ENCODE measurements around the gene TRIM8. TPM values are rescaled to one million over a fixed set of nuclear protein-coding genes. Genes with fewer than 3 reads are reported as not detected.

TRIM8 gene
- total and polyA plus RNA-seq, 9 of the 15 experiments (the other 6 are each of a cell fraction or from before 2014, with no cell fraction given): 1.7 to 26.0 (median 9.1) TPM

- TF ChIP-seq UBTF (IDR thresholded peaks at IDR 0.05; ENCODE audit: borderline replicate concordance in 1 of 2, low read depth in 2 of 2, low read length in 2 of 2): 0 out of 4 replicates have a peak, but pooled peaks of 1 of the 2 experiments have one; percentile 47
- TF ChIP-seq TFAP4 (CRISPR knock-in tag; IDR thresholded peaks at IDR 0.05; ENCODE audit: borderline replicate concordance): peak; percentile 96
- TF ChIP-seq, protein P1, sequence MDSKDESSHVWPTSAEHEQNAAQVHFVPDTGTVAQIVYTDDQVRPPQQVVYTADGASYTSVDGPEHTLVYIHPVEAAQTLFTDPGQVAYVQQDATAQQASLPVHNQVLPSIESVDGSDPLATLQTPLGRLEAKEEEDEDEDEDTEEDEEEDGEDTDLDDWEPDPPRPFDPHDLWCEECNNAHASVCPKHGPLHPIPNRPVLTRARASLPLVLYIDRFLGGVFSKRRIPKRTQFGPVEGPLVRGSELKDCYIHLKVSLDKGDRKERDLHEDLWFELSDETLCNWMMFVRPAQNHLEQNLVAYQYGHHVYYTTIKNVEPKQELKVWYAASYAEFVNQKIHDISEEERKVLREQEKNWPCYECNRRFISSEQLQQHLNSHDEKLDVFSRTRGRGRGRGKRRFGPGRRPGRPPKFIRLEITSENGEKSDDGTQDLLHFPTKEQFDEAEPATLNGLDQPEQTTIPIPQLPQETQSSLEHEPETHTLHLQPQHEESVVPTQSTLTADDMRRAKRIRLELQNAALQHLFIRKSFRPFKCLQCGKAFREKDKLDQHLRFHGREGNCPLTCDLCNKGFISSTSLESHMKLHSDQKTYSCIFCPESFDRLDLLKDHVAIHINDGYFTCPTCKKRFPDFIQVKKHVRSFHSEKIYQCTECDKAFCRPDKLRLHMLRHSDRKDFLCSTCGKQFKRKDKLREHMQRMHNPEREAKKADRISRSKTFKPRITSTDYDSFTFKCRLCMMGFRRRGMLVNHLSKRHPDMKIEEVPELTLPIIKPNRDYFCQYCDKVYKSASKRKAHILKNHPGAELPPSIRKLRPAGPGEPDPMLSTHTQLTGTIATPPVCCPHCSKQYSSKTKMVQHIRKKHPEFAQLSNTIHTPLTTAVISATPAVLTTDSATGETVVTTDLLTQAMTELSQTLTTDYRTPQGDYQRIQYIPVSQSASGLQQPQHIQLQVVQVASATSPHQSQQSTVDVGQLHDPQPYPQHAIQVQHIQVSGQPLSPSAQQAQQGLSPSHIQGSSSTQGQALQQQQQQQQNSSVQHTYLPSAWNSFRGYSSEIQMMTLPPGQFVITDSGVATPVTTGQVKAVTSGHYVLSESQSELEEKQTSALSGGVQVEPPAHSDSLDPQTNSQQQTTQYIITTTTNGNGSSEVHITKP (IDR thresholded peaks at IDR 0.05; ENCODE audit: partially characterized antibody): peak; percentile 22
- TF ChIP-seq, protein P2, sequence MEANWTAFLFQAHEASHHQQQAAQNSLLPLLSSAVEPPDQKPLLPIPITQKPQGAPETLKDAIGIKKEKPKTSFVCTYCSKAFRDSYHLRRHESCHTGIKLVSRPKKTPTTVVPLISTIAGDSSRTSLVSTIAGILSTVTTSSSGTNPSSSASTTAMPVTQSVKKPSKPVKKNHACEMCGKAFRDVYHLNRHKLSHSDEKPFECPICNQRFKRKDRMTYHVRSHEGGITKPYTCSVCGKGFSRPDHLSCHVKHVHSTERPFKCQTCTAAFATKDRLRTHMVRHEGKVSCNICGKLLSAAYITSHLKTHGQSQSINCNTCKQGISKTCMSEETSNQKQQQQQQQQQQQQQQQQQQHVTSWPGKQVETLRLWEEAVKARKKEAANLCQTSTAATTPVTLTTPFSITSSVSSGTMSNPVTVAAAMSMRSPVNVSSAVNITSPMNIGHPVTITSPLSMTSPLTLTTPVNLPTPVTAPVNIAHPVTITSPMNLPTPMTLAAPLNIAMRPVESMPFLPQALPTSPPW (CRISPR knock-in tag; IDR thresholded peaks at IDR 0.05): peak; percentile 68
- TF ChIP-seq PRMT5 (CRISPR knock-in tag; IDR thresholded peaks at IDR 0.05): no peak
- peak; percentile 83 for TF ChIP-seq CBFA2T2 (conservative IDR thresholded peaks at IDR 0.05)
- TF ChIP-seq MAZ (CRISPR knock-in tag; conservative IDR thresholded peaks at IDR 0.05 in 1 of 2, IDR thresholded peaks at IDR 0.05 in 1 of 2): peak; percentile 48 to 73; a peak in 3 of 4 replicates
- TF ChIP-seq E2F3 (CRISPR knock-in tag; IDR thresholded peaks at IDR 0.05): no peak
- TF ChIP-seq TAF9B (IDR thresholded peaks at IDR 0.05; ENCODE audit: partially characterized antibody): peak; percentile 97
- no peak for TF ChIP-seq RBM17 (IDR thresholded peaks at IDR 0.05; ENCODE audit: borderline replicate concordance, low read depth, low read length)
- no peak for TF ChIP-seq RB1 (IDR thresholded peaks at IDR 0.05; ENCODE audit: low read depth)
- peak; percentile 82; the same call in 1 of the 2 replicates for TF ChIP-seq MYNN (IDR thresholded peaks at IDR 0.05)
- no peak for TF ChIP-seq MYNN (CRISPR knock-in tag; IDR thresholded peaks at IDR 0.05)
- TF ChIP-seq TCF7L2 (IDR thresholded peaks at IDR 0.05; ENCODE audit: low read depth, low read length): peak; percentile 73; the same call in 1 of the 2 replicates
- peak; percentile 26 to 34; a peak in 2 of 4 replicates for TF ChIP-seq TRIM24 (IDR thresholded peaks at IDR 0.05)
- TF ChIP-seq RBBP5 (IDR thresholded peaks at IDR 0.05; ENCODE audit: borderline replicate concordance, insufficient read depth, low read length, poor library complexity, severe bottlenecking): no peak
- TF ChIP-seq KLF16 (IDR thresholded peaks at IDR 0.05): 0 out of 2 replicates have a peak, but pooled peaks have one; percentile 46
Observed at GRCh38 chr10:102660888-102661657, 16.8 kb downstream of the TRIM8 start (continued).
